Measurements from ENCODE around the gene POU6F2.

POU6F2 gene

GRCh38 chr7:39069896-39070881, 92.5 kb downstream of the POU6F2 start:
- no peak for DNase-seq (ENCODE audit: low spot score)

DNA sequence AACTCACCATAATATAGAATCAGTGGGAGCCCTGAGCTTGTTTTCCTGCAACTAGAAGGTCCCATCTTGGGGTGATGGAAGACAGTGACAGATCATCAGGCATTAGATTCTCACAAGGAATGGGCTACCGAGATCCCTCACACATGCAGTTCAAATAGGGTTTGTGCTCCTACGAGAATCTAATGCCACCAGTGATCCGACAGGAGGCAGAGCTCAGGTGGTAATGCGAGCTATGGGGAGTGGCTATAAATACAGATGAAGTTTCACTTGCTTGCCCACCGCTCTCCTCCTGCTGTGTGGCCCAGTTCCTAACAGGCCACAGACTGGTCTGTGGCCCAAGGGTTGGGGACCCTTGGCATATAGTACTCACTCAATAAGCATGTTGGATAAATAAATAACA, 93.4 kb downstream of the POU6F2 start:
- no peak for DNase-seq (ENCODE audit: low spot score)

DNA sequence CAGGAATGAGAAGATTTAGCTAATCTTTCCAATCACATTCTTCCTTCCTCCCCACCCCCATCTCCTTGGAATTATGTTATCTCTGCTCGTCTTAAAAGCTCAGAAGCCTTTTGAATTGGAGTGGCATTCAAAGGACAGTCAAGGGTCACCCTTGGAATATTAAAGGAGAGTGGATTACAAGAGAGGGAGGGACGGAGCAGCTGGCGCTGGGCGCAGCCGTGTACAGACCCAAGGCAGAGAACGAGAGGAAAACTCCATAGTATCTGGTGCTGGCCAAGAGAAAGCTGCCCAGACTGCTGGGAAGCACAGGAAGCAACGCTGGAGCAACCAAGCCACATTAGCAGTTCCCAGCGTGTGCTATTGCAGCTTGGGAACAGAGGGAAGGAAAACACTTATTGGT, 95.7 kb downstream of the POU6F2 start:
- peak; percentile 56 for DNase-seq (ENCODE audit: low spot score)

GRCh38 chr7:39075210-39075609, 97.5 kb downstream of the POU6F2 start:
- DNase-seq (ENCODE audit: low spot score) = peak; percentile 27

GRCh38 chr7:39083781-39084180, 106.1 kb downstream of the POU6F2 start:
- DNase-seq (ENCODE audit: low spot score) = no peak

GRCh38 chr7:39084349-39084748, 106.6 kb downstream of the POU6F2 start:
- DNase-seq (ENCODE audit: low spot score) = no peak

DNA sequence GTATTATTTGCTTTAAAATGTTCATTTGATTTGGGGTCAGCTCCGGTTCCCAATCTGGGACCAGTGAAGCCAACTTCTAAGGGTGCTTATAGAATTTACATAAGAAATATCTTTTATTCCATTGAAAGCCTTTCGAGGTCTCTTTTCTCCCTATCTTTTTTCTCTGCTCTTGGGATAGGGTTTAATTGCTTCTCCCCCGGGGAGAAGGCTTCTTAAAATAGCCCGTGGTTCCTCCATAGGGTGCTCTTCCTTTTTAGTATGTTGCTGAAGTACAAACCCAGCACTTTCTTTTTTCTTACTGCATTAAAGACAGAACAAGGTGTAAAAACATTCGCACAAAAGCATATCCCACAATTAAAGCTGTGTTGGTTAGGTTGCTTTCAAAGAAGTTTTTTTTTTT, 107.5 kb downstream of the POU6F2 start:
- DNase-seq (ENCODE audit: low spot score) = no peak

DNA sequence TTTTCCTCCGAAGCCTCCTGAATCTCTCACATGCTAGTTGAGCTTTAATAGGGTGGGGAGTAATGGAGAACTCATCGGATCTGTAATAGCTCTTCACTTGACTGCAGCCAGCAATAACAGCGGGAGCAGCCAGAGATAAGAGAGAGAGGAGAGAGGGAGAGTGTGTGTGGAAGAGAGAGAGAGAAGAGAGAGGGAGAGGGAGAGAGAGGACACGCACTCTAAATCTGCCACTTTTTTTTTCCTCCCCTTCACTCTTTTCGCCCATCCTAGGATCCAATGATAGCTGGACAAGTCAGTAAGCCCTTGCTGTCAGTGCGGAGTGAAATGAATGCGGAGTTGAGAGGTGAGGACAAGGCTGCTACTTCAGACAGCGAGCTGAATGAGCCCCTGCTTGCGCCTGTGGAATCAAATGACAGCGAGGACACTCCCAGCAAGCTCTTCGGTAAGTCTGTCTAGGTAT, 107.9 kb downstream of the POU6F2 start:
- DNase-seq (ENCODE audit: low spot score) = no peak

DNA sequence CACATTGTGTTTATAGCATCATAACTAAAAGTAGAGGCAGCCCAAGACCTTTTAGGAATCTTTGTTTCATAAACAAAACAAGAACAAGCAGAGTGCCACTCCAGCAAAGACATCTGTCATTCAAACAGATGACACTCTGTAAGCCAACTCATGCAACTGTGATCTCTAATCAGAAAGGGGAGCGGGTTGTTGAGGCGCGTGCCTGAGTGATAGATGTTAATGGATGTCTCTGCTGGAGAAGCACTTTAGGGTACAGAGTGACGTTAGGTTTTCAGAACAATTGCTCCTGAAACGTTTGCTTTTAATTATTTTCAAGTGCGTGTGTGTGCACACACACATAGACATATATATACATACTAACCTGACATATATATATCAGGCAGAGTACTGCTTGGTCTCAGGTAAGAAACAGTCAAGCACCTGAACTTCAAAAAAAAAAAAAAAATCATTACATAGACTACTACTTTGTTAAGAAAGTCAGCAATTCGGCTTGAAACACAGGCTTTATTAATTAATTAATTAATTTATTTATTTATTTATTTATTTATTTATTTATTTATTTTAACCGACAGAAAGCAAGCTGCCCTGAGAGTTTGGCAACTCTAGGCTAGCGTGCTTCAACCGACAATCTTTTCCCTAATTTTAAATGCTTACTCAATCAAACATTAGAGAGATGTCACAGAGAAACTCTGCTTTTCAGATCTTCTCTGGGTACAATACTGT, 109.1 kb downstream of the POU6F2 start:
- DNase-seq (ENCODE audit: low spot score) = no peak

DNA sequence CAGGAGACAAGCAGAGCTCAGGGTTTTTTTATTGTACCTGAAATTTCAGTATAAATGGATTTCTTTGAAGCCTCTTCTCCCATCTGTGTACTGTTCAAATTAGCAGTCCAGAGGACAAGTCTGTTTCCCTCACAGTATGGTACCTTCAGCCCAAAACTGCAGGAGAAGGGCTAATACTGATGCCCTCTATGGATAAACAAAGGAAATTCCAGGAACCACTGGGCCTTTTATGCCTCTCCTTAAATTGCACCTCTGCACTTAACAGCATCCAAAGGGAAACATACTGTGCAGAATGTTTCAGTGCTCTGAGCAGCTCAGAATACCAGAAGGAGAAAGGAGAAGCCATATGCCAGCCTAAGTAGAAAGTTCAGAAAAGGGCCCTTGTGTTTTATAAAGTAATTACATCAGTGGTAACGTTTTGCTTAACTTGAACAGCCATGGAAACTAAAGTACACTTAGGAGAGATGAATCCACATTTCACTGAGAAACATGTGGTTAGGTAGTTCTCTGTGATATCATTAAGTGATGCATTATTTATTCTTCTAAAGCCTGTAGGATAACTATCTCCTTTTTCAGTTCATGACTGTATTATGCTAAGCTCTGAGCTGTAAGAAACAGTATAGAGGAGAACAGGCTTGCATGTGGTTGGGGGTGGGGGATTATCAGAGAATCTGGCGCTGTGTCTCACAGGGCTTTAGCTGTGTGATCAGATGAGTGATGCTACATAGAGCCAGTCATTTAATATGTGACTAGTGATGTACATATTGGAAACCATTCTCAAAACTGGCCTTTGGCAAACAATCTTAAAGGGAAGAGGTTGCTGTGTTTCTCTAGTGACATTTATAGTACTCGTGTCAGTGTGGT, 111.3 kb downstream of the POU6F2 start:
- DNase-seq (ENCODE audit: low spot score) = no peak

DNA sequence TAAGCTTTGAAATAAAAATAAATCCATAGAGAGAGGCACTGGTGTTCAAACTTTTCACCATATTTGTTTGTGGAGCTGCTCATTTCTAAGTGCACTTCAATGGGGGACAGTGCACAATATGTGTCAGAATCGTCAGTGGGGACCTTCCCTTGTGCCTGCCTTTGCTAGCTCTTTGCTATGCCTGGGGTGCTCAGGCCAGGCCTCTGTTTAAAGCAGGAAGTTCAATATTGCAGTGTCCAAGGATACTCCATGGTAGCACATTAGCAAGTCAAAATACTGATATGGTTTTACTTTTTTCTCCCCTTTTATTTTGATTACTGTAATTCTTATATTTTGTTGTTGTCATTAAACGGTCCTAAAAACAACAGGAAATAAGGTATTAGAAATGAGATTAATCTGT, 113.4 kb downstream of the POU6F2 start:
- no peak for DNase-seq (ENCODE audit: low spot score)

- DNase-seq (ENCODE audit: low spot score) = no peak
These were observed 114.1 kb downstream of the POU6F2 start for GRCh38 chr7:39091774-39092173.

DNA sequence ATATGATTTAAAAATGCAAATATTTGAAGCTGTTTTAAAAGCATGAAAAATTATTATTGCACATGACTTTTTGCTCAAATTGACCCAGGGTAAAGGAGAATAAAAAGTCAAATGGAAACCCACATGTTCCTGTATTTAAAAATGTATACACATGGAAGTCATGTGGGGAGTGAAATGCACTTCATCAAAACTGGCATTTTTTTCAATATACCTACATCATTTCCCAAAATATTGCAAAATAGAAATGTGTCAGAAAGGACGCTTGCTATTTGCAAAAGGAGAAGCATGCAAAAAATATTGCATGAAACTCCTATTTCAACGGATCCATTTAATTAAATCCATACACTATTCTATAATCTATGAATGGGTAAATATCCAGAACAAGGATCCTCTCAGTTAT, 117.0 kb downstream of the POU6F2 start:
- DNase-seq (ENCODE audit: low spot score) = no peak

DNA sequence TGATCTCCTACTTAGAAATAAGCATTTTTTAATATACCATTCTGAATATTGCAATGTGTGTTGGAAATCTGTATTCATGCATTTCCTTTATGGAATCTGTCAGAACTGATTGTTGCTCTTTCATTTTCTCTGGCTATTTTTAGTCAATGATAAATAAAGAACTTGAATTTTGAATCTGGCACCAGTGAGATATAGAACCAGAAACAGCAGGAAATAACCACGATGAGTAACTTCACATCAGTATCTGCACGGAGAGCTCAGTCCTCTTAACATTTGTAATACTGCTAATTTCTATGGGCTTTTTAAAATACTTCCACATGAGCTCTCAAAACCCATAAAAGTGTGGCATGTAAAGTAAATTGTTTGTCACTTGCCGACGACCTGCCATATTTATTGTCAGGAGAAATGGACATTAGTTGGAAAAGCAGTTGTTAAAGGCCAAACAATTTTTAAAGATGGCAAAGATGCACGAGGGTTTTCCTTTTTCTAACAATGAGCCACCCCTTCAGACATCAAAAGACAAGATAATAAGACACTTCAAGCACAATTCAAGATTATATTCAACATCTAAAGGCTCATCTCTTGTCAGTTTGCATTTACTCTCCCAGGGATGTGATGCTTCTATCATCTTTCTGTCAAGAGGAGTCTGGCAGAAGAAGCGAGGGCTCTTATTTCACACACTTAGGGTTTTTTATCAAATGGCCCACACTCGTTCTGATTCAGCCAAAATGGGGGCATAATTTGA, 118.3 kb downstream of the POU6F2 start:
- DNase-seq (ENCODE audit: low spot score) = no peak

- DNase-seq (ENCODE audit: low spot score) = no peak
These were observed 120.8 kb downstream of the POU6F2 start for GRCh38 chr7:39098506-39098905.

DNA sequence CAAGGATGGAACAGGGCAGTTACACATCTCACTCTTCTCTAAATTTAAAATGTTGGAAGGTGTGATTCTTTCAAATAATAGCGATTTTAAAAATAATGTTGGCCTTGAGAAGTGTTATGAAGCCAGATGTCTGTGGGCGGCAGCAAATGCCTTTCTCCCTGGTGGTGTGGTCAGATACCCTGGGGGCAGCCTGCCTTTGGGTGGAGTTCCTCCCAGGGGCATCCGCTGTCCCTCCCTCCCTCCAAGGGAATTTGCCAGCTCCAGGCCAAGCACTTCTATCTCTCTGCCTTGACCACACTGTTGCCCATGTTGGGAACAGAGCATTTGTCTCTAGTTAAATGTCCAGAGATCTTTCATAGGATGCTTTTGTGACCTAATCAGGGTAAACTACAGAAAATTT, 121.4 kb downstream of the POU6F2 start:
- DNase-seq (ENCODE audit: low spot score) = peak; percentile 16

DNA sequence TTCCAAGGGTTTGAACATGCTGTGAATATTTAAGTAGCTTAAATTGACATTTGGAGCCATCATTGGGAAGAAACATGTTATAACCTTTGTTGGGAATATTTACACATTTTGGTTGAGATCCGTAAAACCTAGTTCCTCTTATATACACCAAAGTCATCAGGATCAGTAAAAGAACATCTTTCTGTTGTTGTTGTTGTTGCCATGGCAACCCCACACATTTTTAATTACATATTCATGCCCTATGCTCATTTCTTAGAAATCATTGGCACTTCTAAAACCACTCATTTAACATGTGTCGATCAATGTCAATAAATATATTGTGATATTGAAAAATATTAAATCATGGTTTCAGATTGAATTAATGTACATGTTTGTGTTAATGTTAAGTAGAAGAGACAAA, 122.6 kb downstream of the POU6F2 start:
- DNase-seq (ENCODE audit: low spot score) = no peak

DNA sequence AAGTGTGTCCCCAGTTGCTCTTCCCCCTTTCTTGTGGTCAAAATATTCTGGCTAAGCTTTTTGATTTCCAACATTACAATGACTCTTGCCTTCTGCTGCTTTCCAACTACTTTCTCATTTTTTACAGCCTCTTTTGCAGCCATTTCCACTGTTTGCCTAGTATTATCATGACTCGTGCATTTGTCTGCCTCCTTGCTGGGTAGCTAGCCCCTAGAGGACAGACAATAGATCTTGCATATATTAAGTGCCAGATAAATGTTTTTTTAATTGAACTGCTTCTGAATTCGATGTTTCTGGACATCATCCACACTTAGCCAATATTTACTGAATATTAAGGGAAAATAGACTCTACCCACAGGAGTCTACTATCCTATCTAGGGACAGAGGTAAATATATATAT, 124.5 kb downstream of the POU6F2 start:
- no peak for DNase-seq (ENCODE audit: low spot score)

DNA sequence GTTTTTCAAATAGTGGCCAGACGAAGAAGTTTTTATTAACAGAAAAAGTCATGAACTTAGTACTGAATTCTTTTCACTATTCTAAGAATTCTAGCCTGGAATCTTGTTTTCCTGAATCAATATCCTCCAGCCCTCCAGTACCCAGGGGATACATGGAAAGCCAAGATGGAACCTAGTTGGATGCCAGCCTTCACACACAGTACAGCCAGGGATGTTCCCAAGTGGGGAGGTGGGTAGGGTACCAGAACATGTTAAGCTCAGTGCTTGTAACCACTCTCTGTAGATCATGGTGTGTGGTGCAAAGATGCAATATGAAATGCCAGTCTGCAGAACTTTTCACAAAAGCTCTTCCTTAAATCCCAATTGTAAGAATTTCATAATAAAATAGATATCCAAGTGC, 128.0 kb downstream of the POU6F2 start:
- no peak for DNase-seq (ENCODE audit: low spot score)

GRCh38 chr7:39125846-39126245, 148.1 kb downstream of the POU6F2 start:
- no peak for DNase-seq (ENCODE audit: low spot score)

GRCh38 chr7:39127058-39127457, 149.3 kb downstream of the POU6F2 start:
- DNase-seq (ENCODE audit: low spot score) = no peak
